Posterior cingulate gyrus (tissue), 11 donors: ENCODE data around the gene CD53.
"Not testable (repeated sequence)": the region's sequence is repeated elsewhere in the genome, so short reads cannot be mapped to it uniquely, and the experiment has no call there.

Source experiments
- DNase-seq, 10 donors: peaks; one replicate each; pipeline versions ENCODE4 v3.0.0 to v3.0.0-alpha.2; 2020 to 2021; ENCODE audit warnings: mixed read lengths in 3 of 10
- intact Hi-C: fragments of 100-400 bp; cut with DNase I; formaldehyde crosslinking; loops from one replicate; pipeline ENCODE4 v1.15.1; 2023

CD53 gene

DNA sequence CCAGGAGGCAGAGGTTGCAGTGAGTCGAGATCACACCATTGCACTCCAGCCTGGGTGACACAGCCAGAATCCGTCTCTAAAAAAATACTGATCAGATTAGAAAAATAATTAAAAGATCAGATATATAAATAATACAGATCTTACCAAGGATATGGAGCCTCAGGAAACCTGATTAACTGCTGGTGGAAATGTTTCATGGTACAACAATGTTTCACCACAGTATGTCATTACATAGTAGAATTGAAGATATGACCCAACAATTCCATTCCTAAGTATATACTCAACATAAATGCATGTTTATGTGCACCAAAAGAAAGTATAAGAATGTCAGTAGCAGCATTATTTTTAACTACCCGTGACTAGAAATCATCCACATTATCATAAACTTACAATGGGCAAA is 41.7 kb downstream of the CD53 start:
- intact Hi-C loops = no loop called here
- no peak for DNase-seq

GRCh38 chr1:110915804-110916203 is 42.9 kb downstream of the CD53 start:
- intact Hi-C loops = no loop called here

GRCh38 chr1:110916274-110916668 is 43.3 kb downstream of the CD53 start:
- DNase-seq = no peak
- intact Hi-C loops = no loop called here

More at GRCh38 chr1:110915804-110916203, 42.9 kb downstream of the CD53 start:
- DNase-seq = no peak

GRCh38 chr1:110916669-110917306 is 43.8 kb downstream of the CD53 start:
- intact Hi-C loops = no loop called here

GRCh38 chr1:110918016-110918415 is 45.1 kb downstream of the CD53 start:
- intact Hi-C loops = no loop called here
- no peak for DNase-seq

More at GRCh38 chr1:110916669-110917306, 43.8 kb downstream of the CD53 start:
- no peak for DNase-seq

DNA sequence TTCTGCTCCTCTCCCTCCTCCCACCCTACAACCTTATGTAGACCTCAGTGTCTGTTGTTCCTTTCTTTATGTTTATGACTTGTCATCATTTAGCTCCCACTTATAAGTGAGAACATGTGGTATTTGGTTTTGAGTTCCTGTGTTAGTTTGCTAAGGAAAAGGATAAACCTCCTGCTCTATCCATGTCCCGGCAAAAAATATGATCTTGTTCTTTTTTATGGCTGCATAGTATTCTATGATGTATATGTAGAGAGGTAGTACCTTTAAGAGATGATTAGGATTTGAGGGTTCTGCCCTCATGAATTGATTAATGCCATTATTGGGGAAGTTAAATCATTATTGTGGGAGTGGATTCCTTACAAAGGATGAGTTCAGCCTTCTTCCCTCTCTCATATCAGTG is 49.0 kb downstream of the CD53 start:
- intact Hi-C loops = no loop called here
- DNase-seq = no peak

- intact Hi-C loops = no loop called here
- DNase-seq = no peak
Measured at GRCh38 chr1:110927484-110928075, 54.6 kb downstream of the CD53 start.

DNA sequence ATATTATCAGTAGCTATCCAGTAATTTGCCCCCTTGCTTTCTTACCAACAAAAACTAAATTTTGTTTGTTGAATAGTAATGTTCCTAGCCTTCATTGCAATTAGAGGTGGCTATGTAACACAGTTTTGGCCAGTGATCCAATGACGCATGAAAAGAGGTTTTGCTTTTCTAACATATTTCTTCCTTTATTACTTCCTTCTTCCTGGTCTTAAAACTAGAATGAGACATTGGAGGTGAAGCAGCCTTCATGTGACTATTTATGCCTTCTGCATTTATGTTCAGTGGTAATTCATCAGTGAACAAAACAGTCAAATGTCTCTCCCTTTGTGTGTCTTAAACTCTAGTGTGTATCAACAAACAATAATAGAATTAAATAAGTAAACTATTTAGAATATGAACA is 55.2 kb downstream of the CD53 start:
- DNase-seq = no peak
- intact Hi-C loops = no loop called here

- no peak for DNase-seq
- intact Hi-C loops = no loop called here
Measured at GRCh38 chr1:110928904-110929303, 56.0 kb downstream of the CD53 start.

GRCh38 chr1:110931097-110931496 is 58.1 kb downstream of the CD53 start:
- DNase-seq = not testable (repeated sequence)

GRCh38 chr1:110936567-110936966 is 63.6 kb downstream of the CD53 start:
- intact Hi-C loops = no loop called here
- no peak for DNase-seq

More at GRCh38 chr1:110931097-110931496, 58.1 kb downstream of the CD53 start:
- intact Hi-C loops = not testable (repeated sequence)

GRCh38 chr1:110944806-110945205 is 71.9 kb downstream of the CD53 start:
- no peak for DNase-seq
- intact Hi-C loops = no loop called here

DNA sequence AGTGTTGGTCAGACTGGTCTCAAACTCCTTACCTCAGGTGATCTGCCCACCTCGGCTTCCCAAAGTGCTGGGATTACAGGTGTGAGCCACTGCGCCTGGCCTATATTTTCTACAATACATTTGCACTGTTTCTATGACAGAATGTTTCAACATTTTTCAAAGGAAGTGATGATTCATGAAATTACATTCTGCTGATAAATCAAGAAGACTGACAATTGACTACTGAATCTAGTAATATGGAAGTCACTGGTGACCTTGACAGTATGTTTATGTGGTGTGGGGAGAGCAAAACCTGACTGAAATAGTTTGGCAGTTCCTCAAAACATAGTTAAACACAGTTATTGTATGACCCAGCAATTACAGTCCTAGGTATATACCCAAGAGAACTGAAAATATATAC is 72.7 kb downstream of the CD53 start:
- no peak for DNase-seq
- intact Hi-C loops = no loop called here

GRCh38 chr1:110948038-110948810 is 75.3 kb downstream of the CD53 start:
- DNase-seq = no peak
- intact Hi-C loops = no loop called here
